Measurements from ENCODE around the gene F10.

Gene F10

GRCh38 chr13:113091891-113092775 lies 30.5 kb upstream of the F10 start:
- no peak for TF ChIP-seq CTCF (IDR thresholded peaks at IDR 0.05; ENCODE audit: insufficient read depth, missing control alignments)
- FAIRE-seq: no peak

GRCh38 chr13:113092776-113093579 lies 29.6 kb upstream of the F10 start:
- no peak for FAIRE-seq
- no peak for TF ChIP-seq CTCF (IDR thresholded peaks at IDR 0.05; ENCODE audit: insufficient read depth, missing control alignments)
- DNase-seq (ENCODE audit: insufficient read length, low spot score): no peak

More at GRCh38 chr13:113091891-113092775, 30.5 kb upstream of the F10 start:
- no peak for DNase-seq (ENCODE audit: insufficient read length, low spot score)

GRCh38 chr13:113093580-113094409 lies 28.8 kb upstream of the F10 start:
- no peak for TF ChIP-seq CTCF (IDR thresholded peaks at IDR 0.05; ENCODE audit: insufficient read depth, missing control alignments)
- DNase-seq (ENCODE audit: insufficient read length, low spot score): no peak
- no peak for FAIRE-seq

- no peak for TF ChIP-seq CTCF (IDR thresholded peaks at IDR 0.05; ENCODE audit: insufficient read depth, missing control alignments)
- no peak for DNase-seq (ENCODE audit: insufficient read length, low spot score)
- FAIRE-seq: no peak
These were observed 28.2 kb upstream of the F10 start for GRCh38 chr13:113094410-113094800.

- FAIRE-seq (no peak), DNase-seq (ENCODE audit: insufficient read length, low spot score) (no peak)
- no peak for TF ChIP-seq CTCF (IDR thresholded peaks at IDR 0.05; ENCODE audit: insufficient read depth, missing control alignments)
These were observed 27.2 kb upstream of the F10 start for GRCh38 chr13:113095146-113096051.

All from D721Med (cell line).